ENCODE measurements around the gene GLT8D1. TPM values are rescaled to one million over a fixed set of nuclear protein-coding genes. Genes with fewer than 3 reads are reported as not detected.
"Not testable (repeated sequence)": the region's sequence is repeated elsewhere in the genome, so short reads cannot be mapped to it uniquely, and the experiment has no call there.

Gene GLT8D1
- total RNA-seq (2014; rRNA removed; shearing (Covaris generic)), result 74.6 and 100 TPM in 2 replicates

GRCh38 chr3:52705688-52706686 is at the start of gene GLT8D1, which contains the start of gene SPCS1:
Gene GLT8D1 (minus strand): TSS chr3:52705791. CDS start chr3:52700460, 5,331 bp downstream.
Gene SPCS1 (plus strand): TSS chr3:52706106. CDS start chr3:52706247, 141 bp downstream.
- DNase-seq (ENCODE audit: low spot score), result peak; percentile 69

- DNase-seq (ENCODE audit: low spot score), result no peak
These were observed 48.8 kb upstream of the GLT8D1 start for GRCh38 chr3:52754373-52754772.

DNA sequence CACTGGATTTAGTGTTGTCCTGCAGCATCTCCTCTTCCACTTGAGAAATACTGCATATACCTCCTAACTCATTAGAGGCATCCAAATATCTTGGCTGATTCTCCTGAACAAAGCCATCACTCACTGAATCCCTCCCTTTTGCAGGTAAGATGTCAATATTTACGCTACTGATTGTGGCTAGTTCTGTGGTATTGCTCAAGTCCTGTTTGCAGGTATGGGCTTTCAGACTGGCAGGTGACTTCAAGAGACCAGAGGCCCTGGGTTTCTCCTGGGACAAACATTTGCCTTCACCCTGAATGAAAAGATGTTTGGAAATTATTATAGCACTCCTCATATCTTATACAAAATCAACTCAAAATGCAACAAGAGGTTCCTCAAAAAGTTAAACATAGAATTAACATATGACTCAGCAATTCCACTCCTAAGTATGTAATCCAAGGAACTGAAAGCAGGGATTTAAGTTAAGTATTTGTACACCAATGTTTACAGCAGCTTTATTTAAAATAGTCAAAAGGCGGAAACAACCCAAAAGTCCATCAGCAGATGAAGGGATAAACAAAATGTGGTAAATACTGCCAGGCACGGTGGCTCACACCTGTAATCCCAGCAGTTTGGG is 46.6 kb upstream of the GLT8D1 start:
- no peak for DNase-seq (ENCODE audit: low spot score)

DNA sequence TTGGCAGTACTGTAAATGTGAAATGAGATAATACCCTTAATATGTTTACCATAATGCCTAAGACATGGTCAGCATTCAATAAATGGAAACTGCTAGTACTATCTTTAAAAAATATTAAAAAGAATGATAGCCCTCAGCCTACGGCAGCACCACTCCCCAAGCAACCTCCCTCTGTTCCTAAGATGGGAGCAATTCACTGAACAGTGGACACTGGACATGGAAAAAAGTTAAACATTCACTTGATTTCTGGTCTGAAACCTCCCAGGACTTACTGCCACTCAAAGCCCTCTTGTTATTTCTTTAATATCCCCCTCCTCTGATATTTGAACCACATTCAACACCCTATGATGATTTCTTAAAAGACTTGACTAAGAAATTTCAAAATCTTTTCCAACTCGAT is 38.1 kb upstream of the GLT8D1 start:
- no peak for DNase-seq (ENCODE audit: low spot score)

GRCh38 chr3:52743152-52743551 is 37.6 kb upstream of the GLT8D1 start:
- DNase-seq (ENCODE audit: low spot score), result no peak

- DNase-seq (ENCODE audit: low spot score), result peak; percentile 14
These were observed 36.9 kb upstream of the GLT8D1 start for GRCh38 chr3:52742418-52743041.

DNA sequence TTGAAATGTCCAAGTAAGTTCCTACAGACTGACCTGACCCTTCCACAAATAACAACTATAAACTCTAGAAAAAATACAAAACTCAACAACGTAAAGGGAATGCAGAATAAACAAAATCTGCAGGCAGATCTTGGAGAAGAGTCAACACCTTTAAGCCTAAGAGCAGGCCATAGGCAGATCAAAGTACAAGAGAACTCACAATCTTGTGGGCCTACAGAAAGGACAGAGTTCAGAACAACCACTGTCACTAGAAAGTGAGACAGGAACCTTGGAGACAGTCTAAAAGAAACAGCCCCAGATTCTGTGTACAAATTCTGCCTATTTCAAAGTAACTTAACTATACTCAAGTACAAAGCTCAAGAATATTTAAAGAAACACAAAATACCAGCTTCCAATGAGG is 34.1 kb upstream of the GLT8D1 start:
- no peak for DNase-seq (ENCODE audit: low spot score)

DNA sequence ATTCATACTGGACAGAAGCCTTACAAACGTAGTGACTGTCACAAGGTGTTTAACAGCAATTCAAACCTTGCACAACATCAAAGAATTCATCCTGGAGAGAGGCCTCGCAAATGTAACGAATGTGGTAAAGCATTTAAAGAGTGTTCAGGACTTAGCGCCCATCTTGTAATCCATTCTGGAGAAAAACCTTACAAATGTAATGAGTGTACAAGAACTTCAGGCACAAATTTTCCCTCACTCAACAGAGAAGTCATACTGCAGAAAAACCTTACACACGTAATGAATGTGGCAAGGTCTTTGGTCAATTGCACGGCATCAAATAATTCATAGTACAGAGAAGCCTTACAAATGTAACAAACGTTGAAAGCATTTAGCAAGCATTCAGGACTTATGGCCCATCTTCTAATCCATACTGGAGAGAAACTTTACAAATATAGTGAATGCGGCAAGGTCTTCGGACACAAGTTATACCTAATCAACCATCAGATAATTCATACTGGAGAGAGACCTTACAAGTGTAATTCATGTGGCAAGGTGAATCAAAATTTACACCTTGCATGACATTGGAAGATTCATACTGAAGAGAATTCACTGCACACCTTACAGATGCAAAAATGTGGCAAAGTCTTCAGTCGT is 27.8 kb upstream of the GLT8D1 start:
- DNase-seq (ENCODE audit: low spot score), result no peak

GRCh38 chr3:52731590-52731989 is 26.0 kb upstream of the GLT8D1 start:
- no peak for DNase-seq (ENCODE audit: low spot score)

- DNase-seq (ENCODE audit: low spot score), result no peak
These were observed 25.1 kb upstream of the GLT8D1 start for GRCh38 chr3:52730681-52731080.

DNA sequence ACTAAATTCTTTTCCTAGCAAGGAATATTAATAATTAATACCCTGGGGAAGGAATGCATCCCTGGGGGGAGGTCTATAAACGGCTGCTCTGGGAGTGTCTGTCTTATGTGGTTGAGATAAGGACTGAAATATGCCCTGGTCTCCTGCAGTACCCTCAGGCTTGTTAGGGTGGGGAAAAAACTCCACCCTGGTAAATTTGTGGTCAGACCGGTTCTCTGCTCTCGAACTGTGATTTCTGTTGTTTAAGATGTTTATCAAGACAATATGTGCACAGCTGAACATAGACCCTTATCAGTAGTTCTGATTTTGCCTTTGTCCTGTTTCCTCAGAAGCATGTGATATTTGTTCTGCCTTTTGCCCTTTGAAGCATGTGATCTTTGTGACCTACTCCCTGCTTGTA is 23.2 kb upstream of the GLT8D1 start:
- DNase-seq (ENCODE audit: low spot score), result not testable (repeated sequence)

GRCh38 chr3:52724511-52724910 is 18.9 kb upstream of the GLT8D1 start:
- DNase-seq (ENCODE audit: low spot score), result no peak

DNA sequence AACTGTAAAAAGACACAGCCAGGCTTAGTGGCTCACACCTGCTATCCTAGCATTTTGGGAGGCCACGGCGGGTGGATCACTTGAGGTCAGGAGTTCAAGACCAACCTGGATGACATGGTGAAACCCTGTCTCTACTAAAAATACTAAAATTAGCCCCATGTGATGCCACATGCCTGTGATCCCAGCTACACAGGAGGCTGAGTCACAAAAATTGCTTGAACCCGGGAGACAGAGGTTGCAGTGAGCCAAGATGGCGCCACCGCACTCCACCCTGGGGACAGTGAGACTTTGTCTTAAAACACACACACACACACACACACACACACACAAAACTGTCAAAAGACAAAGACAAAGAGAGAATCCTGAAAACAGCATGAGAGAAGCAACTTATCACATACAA is 18.3 kb upstream of the GLT8D1 start:
- no peak for DNase-seq (ENCODE audit: low spot score)

- DNase-seq (ENCODE audit: low spot score), result no peak
These were observed 16.9 kb upstream of the GLT8D1 start for GRCh38 chr3:52722491-52722890.

GRCh38 chr3:52721730-52722008 is 16.1 kb upstream of the GLT8D1 start:
- DNase-seq (ENCODE audit: low spot score), result no peak

DNA sequence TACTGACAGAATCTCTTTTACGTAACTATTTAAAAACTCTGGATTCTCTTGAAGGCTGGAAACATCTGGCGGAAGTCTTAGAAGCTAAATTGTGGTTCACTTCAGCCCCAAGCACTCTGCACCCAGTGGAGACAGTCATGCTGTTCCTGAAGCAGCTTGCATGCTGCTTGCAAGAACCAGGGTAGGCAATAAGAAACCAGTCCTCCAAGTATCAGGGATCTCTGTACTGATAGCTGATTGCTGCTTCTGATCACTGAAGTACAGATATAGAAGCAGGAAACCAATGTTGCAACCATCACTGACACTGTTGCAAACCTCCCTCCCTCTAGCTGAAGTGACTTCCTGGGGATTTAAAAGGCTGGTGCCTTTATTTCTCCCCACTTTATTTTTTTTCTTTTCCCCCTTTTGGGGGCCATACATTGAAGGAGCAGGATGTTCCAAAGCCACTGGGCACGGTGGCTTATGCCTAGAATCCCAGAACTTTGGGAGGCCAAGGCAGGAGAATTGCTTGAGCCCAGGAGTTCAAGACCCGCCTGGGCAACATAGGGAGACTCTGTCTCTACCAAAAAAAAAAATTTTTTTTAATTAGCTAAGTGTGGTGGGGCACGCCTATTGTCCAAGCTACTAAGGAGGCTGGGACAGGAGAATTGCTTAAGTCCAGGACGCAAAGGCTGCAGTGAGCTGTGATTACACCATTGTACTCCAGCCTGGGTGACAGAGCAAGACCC is 15.6 kb upstream of the GLT8D1 start:
- DNase-seq (ENCODE audit: low spot score), result no peak

DNA sequence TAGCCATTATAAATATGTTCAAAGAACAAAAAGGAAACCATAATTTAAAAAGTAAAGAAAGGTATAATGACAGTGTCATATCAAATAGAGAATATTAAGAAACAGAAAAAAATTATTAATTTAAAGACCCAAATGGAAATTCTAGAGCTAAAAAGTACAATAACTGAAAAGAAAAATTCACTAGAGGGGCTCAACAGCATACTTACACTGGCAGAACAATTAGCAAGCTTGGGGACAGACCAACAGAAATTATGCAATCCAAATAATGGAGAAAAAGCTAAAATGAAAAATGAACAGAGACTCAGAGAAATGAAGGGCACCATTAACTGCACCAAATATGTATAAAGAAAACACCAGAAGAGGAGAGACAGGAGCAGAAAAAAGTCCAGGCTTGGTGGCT is 14.0 kb upstream of the GLT8D1 start:
- DNase-seq (ENCODE audit: low spot score), result no peak

GRCh38 chr3:52715714-52716305 is 10.2 kb upstream of the GLT8D1 start:
- DNase-seq (ENCODE audit: low spot score), result no peak

DNA sequence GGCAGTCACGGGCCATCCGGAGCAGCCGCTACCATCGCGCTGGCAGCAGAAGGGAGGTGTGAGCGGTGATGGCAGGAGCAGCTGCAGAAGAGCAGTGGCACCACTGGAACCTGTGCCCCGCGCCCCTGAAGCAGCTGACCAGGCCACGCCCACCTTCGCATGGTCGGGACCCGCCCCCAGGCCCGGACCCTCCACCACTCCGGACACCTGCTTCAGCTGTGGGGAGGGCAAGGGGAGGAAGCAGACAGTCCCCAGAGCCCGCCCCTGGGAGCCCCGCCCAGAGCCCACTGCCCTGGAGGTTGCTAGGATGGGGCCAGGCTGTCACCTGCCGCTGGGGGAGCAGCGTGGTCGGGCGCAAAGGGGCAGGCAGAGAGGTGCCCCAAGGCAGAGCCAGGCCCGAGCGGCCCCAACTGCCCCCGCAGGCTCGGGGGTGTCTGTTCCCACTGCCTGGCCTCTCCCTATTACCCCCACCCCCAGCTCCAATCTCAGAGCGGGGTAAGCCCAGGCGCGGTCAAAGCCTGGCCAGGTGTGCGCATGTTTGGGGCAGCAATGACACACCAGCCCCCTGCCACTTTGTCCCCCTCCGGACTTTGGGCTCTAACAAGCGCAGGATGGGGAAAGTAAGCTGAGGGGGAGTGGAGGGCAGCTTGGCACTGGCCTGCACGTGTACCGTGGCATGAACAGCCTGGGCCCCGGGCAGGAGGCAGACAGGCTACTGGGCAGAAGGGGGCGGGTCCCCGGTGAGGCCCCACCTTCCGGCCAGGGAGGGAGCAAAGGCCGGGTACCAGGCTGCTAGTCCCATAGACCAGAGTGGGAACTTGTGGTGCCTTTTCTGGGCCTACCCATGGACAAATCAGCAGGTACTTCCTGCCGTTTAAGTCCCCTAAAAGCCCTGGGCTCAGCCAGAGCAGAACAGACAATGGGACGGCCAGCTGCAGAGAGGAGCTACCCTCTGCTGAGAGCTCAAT is 9.0 kb upstream of the GLT8D1 start:
- no peak for DNase-seq (ENCODE audit: low spot score)
